Panc1 (cell line): ENCODE data around the gene ACOT8. TPM values are rescaled to one million over a fixed set of nuclear protein-coding genes. Genes with fewer than 3 reads are reported as not detected.

Source experiments
- ATAC-seq: fragments of 200-7000 bp; cut with Tn5 transposase; 2 replicates; pipeline ENCODE4 v1.9.1; 2020; ENCODE audit warnings: mild to moderate bottlenecking, moderate library complexity
- BruUV-seq: library from RNA; stranded (reverse); fragments of 400-500 nt; replicated peaks from 2 replicates; lab custom pipeline; 2021; lab: Mats Ljungman, UMichigan
- CTCF ChIA-PET: fragments of 300-600 bp; sonication (Branson Sonifier 250); formaldehyde crosslinking; loops from one replicate; lab custom pipeline; 2022; ENCODE audit warnings: antibody characterized with exemption; lab: Charles Lee
- POLR2A ChIA-PET: fragments of 300-600 bp; sonication (Branson Sonifier 250); formaldehyde crosslinking; loops from one replicate; lab custom pipeline; 2022; ENCODE audit warnings: antibody characterized with exemption; lab: Charles Lee
- DNase-seq: peaks from one replicate; pipeline ENCODE4 v3.0.0-alpha.2; 2010; ENCODE audit warnings: low read depth, low spot score
- H3K27ac ChIP-seq: 2 replicates; pipeline ENCODE4 v1.5.1; 2011; ENCODE audit warnings: mild to moderate bottlenecking, low read length, inconsistent platforms
- H3K27me3 ChIP-seq: fragments of 200-500 bp; sonication (Bioruptor generic); 2 replicates; pipeline ENCODE4 v1.6.0; 2014; ENCODE audit warnings: low read length, inconsistent platforms; ENCODE audit not compliant: control insufficient read depth, insufficient read depth
- H3K36me3 ChIP-seq: fragments of 200-500 bp; sonication (Bioruptor generic); 2 replicates; pipeline ENCODE4 v1.5.1; 2014; ENCODE audit warnings: inconsistent platforms, mild to moderate bottlenecking, low read length, moderate library complexity; ENCODE audit not compliant: control insufficient read depth, insufficient read depth
- H3K4me1 ChIP-seq: 2 replicates; pipeline ENCODE4 v1.5.1; 2011; ENCODE audit warnings: inconsistent platforms, mild to moderate bottlenecking, low read length, moderate library complexity; ENCODE audit not compliant: control insufficient read depth, insufficient read depth
- H3K4me3 ChIP-seq, 2 experiments: 2 replicates each; pipeline ENCODE4 v1.5.1; 2011 to 2012; ENCODE audit warnings: low read depth in 2 of 2, low read length in 2 of 2, mild to moderate bottlenecking in 2 of 2, inconsistent platforms in 1 of 2, moderate library complexity in 1 of 2
- H3K9me3 ChIP-seq: fragments of 200-500 bp; sonication (Bioruptor generic); 2 replicates; pipeline ENCODE4 v1.5.1; 2014; ENCODE audit warnings: low read depth, mild to moderate bottlenecking, inconsistent platforms, low read length, moderate library complexity; ENCODE audit not compliant: control insufficient read depth, insufficient read depth
- CTCF ChIP-seq: fragments of 450-650 bp; IDR thresholded peaks from 2 replicates; pipeline ENCODE4 v1.5.1; 2017; ENCODE audit warnings: mild to moderate bottlenecking
- POLR2AphosphoS5 ChIP-seq: IDR thresholded peaks from 2 replicates; pipeline ENCODE4 v1.6.1; 2012; ENCODE audit warnings: mild to moderate bottlenecking, low read depth, low read length, moderate library complexity
- REST ChIP-seq, 2 experiments: IDR thresholded peaks; 2 replicates each; pipeline ENCODE4 v1.6.1; 2011 to 2012; ENCODE audit warnings: low read depth in 2 of 2, control low read depth in 1 of 2, low read length in 1 of 2, mild to moderate bottlenecking in 1 of 2, moderate library complexity in 1 of 2; ENCODE audit not compliant: insufficient read depth in 1 of 2
- SIN3A ChIP-seq: IDR thresholded peaks from 2 replicates; pipeline ENCODE4 v1.6.1; 2012; ENCODE audit warnings: low read depth, mild to moderate bottlenecking, low read length, moderate library complexity, borderline replicate concordance; ENCODE audit not compliant: insufficient read depth
- TCF7L2 ChIP-seq: IDR thresholded peaks from 2 replicates; pipeline ENCODE4 v1.6.1; 2011; ENCODE audit warnings: mild to moderate bottlenecking, low read depth, low read length, inconsistent platforms
- in situ Hi-C: cut with HindIII; loops from 2 replicates; pipeline ENCODE4 v1.10.0; 2016; ENCODE audit warnings: low sequenced_read_pairs, low pct_unique_long_range_greater_than_20kb
- intact Hi-C: fragments of 100-400 bp; cut with micrococcal nuclease; formaldehyde crosslinking; loops from one replicate; pipeline ENCODE4 v1.10.0; 2022; ENCODE audit not compliant: unreplicated experiment
- total RNA-seq: library from RNA; stranded (reverse); gene quantifications from one replicate; pipeline ENCODE4 v1.2.1, GENCODE V29; 2021; ENCODE audit not compliant: unreplicated experiment

ACOT8 gene
- total RNA-seq, 1 experiment from 2014 or later, result 21.1 TPM

GRCh38 chr20:45823949-45824835 is 33.0 kb downstream of the ACOT8 start:
- Histone ChIP-seq H3K36me3 (no peaks in the 10 kb centered on the region), H3K27me3 (no peaks in the 10 kb centered on the region), H3K9me3 (no peaks in the 10 kb centered on the region), H3K4me3 (no peak overlapping the region), H3K4me1 (peaks cover 2% of the 10 kb centered on the region; the same call in 1 of the 2 replicates), H3K27ac (no peak overlapping the region)
- POLR2A ChIA-PET, result interaction anchor here (0.6 kb wide), 1 partner anchor 76 kb away, joined by 4 read pairs; no protein-coding TSS in a partner anchor
- peak; percentile 73 for ATAC-seq
- CTCF ChIA-PET, result interaction anchor here (0.6 to 0.7 kb wide), 3 partner anchors 12 to 24 kb away, joined by 5 to 7 read pairs (median 6); no protein-coding TSS in a partner anchor
- in situ Hi-C loops, result no loop called here
- no peak for DNase-seq
- no TSS peak for BruUV-seq
- intact Hi-C loops, result no loop called here
- TF ChIP-seq CTCF, result peak; percentile 81; the same call in 1 of the 2 replicates
- no peak for TF ChIP-seq TCF7L2

- peaks cover 7% of the 10 kb centered on the region for H3K4me1 ChIP-seq
- TF ChIP-seq SIN3A (no peak), POLR2AphosphoS5 (no peak), REST (IDR thresholded peaks at IDR 0.05; ENCODE audit: insufficient read depth in 1 of 2, low read depth in 2 of 2, low read length in 1 of 2) (no peak), CTCF (no peak), TCF7L2 (no peak)
- intact Hi-C loops, result no loop called here
- H3K36me3 ChIP-seq, result no peaks in the 10 kb centered on the region
- ATAC-seq (peak; percentile 57), DNase-seq (no peak)
- CTCF ChIA-PET, result no interaction called here
- H3K9me3 ChIP-seq, result no peaks in the 10 kb centered on the region
- H3K4me3 ChIP-seq, result no peak overlapping the region
- POLR2A ChIA-PET, result no interaction called here
- in situ Hi-C loops, result no loop called here
- BruUV-seq, result no TSS peak
- no peaks in the 10 kb centered on the region for H3K27me3 ChIP-seq
- no peak overlapping the region for H3K27ac ChIP-seq
Measured at GRCh38 chr20:45822857-45823256, 34.3 kb downstream of the ACOT8 start.
